22Rv1 (cell line): Measurements from ENCODE around the gene NMB.

Experiments used
- ZFX ChIP-seq: fragments of 450-650 bp; IDR thresholded peaks from 2 replicates; pipeline ENCODE4 v1.6.1; 2017; ENCODE audit warnings: antibody characterized with exemption, borderline replicate concordance
- TF ChIP-seq, protein P1 (sequence below): fragments of 450-650 bp; IDR thresholded peaks from 2 replicates; pipeline ENCODE4 v1.5.1; 2017; ENCODE audit warnings: mild to moderate bottlenecking

DNA sequence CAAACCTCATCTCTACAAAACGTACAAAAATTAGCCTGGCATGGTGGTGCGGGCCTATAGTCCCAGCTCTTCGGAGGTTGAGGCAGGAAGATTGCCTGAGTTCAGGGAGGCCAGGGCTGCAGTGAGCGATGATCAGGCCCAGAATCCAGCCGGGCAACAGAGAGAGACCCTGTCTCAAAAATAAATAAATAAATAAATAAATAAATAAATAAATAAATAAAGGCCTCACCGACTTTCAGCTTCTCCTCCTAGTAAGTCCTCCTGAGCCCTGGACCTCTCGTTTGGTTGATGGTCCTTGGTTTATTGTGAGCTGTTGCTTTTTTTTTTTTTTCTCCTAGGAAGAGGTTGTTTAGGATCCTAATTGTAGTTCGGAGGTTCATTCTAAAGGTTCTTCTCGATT is 29.0 kb downstream of the NMB start:
- TF ChIP-seq, protein P1, sequence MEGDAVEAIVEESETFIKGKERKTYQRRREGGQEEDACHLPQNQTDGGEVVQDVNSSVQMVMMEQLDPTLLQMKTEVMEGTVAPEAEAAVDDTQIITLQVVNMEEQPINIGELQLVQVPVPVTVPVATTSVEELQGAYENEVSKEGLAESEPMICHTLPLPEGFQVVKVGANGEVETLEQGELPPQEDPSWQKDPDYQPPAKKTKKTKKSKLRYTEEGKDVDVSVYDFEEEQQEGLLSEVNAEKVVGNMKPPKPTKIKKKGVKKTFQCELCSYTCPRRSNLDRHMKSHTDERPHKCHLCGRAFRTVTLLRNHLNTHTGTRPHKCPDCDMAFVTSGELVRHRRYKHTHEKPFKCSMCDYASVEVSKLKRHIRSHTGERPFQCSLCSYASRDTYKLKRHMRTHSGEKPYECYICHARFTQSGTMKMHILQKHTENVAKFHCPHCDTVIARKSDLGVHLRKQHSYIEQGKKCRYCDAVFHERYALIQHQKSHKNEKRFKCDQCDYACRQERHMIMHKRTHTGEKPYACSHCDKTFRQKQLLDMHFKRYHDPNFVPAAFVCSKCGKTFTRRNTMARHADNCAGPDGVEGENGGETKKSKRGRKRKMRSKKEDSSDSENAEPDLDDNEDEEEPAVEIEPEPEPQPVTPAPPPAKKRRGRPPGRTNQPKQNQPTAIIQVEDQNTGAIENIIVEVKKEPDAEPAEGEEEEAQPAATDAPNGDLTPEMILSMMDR = no peak
- no peak for TF ChIP-seq ZFX
